Measurements from ENCODE around the gene MIDN.
A peak's percentile ranks its signal among the peaks of the same experiment; 100 is the strongest.

MIDN gene

GRCh38 chr19:1260749-1261537 is 12.6 kb downstream of the MIDN start:
- H3K4me3 ChIP-seq (ENCODE audit: low read depth, low read length) = peak overlapping the region; percentile 53
- TF ChIP-seq CTCF (IDR thresholded peaks at IDR 0.05; ENCODE audit: low read depth, low read length, missing control alignments) = no peak
- DNase-seq (ENCODE audit: low read depth) = peak; percentile 88
- in situ Hi-C loops (cut with HindIII; ENCODE audit: low sequenced_read_pairs) = no loop called here

DNA sequence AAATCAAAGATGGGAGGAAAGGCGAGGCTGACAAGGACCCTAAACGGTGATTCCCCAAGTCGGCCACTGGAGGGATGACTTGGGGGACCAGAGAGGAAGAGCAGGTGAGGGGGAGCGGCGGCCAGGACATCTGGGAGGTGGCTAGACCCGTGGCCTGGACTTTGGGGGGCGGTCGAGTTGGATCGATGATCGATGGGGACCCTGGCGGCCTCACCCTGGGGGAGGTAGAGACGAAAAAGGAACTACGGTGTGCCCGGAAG is 13.1 kb downstream of the MIDN start:
- DNase-seq (ENCODE audit: low read depth) = no peak
- in situ Hi-C loops (cut with HindIII; ENCODE audit: low sequenced_read_pairs) = no loop called here
- H3K4me3 ChIP-seq (ENCODE audit: low read depth, low read length) = peak overlapping the region; percentile 53
- TF ChIP-seq CTCF (IDR thresholded peaks at IDR 0.05; ENCODE audit: low read depth, low read length, missing control alignments) = peak; percentile 40

- in situ Hi-C loops (cut with HindIII; ENCODE audit: low sequenced_read_pairs) = no loop called here
- DNase-seq (ENCODE audit: low read depth) = peak; percentile 64
- peak overlapping the region; percentile 53 for H3K4me3 ChIP-seq (ENCODE audit: low read depth, low read length)
- TF ChIP-seq CTCF (IDR thresholded peaks at IDR 0.05; ENCODE audit: low read depth, low read length, missing control alignments) = no peak
Observed at GRCh38 chr19:1261798-1262622, 13.6 kb downstream of the MIDN start.

DNA sequence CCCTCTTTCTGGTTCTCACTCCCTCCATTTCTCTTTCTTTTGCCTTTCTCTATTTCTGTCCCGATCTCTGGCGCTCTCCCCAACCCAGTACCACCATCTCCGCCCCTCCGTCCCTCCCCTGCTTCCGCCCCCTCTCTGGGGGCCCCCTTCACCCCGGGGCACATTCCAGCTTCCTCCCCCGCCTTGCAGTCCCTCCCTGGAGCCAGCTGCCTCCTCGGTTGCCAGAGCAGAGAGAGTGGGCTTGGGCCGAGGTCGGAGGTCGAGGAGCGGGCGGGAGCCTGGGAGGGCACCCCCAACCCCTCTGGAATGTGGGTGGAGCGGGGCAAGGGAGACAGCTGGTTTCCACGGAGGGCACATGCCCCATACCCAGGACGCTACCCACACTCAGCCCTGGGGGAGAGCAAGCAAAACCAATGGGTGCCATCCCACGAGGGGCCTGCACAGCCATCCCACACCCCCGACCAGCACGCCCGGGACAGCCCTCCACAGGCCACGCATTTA is 14.3 kb downstream of the MIDN start:
- TF ChIP-seq CTCF (IDR thresholded peaks at IDR 0.05; ENCODE audit: low read depth, low read length, missing control alignments) = no peak
- DNase-seq (ENCODE audit: low read depth) = no peak
- in situ Hi-C loops (cut with HindIII; ENCODE audit: low sequenced_read_pairs) = no loop called here
- no peak overlapping the region for H3K4me3 ChIP-seq (ENCODE audit: low read depth, low read length)

DNA sequence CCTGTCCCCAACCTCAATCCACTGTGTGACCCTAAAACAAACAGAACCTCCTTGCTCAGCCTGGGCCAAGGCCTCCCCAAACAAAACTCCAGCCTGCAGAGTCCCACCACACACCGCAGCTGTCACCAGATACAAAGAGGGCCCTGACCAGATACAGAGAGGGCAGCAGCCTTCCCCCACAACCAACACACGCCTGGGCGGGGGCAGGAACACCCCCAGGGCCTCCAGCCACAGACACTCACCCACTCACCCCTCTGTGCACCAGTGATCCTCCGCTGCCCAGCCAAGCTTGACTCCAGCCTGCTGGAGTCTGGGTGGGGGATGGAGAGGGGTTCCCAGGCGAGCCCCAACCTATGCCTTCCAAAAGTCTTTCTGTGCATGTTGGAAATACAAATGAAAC is 14.8 kb downstream of the MIDN start:
- no peak for TF ChIP-seq CTCF (IDR thresholded peaks at IDR 0.05; ENCODE audit: low read depth, low read length, missing control alignments)
- in situ Hi-C loops (cut with HindIII; ENCODE audit: low sequenced_read_pairs) = no loop called here
- DNase-seq (ENCODE audit: low read depth) = no peak
- no peak overlapping the region for H3K4me3 ChIP-seq (ENCODE audit: low read depth, low read length)

- no peak overlapping the region for H3K4me3 ChIP-seq (ENCODE audit: low read depth, low read length)
- TF ChIP-seq CTCF (IDR thresholded peaks at IDR 0.05; ENCODE audit: low read depth, low read length, missing control alignments) = no peak
- DNase-seq (ENCODE audit: low read depth) = peak; percentile 45
- in situ Hi-C loops (cut with HindIII; ENCODE audit: low sequenced_read_pairs) = no loop called here
Observed at GRCh38 chr19:1264801-1265614, 16.6 kb downstream of the MIDN start.

Measured in astrocyte of the cerebellum (primary cell).